HG02678 (cell line): ENCODE data around the gene RING1.
A peak's percentile ranks its signal among the peaks of the same experiment; 100 is the strongest.

Experiments
- ATAC-seq: cut with Tn5 transposase; IDR thresholded peaks from one replicate; pipeline ENCODE4 v1.9.1; 2021; ENCODE audit warnings: mild to moderate bottlenecking, moderate library complexity; ENCODE audit not compliant: unreplicated experiment

Gene RING1

GRCh38 chr6:33237741-33238140, 29.4 kb downstream of the RING1 start:
- ATAC-seq = no peak

DNA sequence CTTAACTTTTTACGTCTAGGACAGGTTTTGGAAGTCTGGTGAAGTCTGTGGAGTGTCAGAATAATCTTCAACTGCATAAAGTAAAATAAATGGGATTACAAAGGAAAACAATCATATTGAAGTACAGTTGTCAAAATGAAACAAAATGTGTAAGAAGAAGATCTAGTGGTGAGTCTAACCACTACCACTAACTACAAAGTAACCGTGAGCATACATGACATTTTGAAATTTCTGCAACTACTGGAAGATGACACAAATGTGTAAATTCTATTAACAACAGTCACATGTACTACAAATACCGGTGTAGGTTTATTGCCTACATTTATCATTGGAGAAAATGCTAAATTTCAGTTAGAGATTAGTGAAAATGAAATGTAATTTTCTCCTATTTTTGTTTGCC, 33.7 kb downstream of the RING1 start:
- ATAC-seq = no peak

GRCh38 chr6:33243476-33243875, 35.2 kb downstream of the RING1 start:
- no peak for ATAC-seq

- peak; percentile 36 for ATAC-seq
Observed at GRCh38 chr6:33247977-33248642, 39.8 kb downstream of the RING1 start.

- ATAC-seq = no peak
Observed at GRCh38 chr6:33248643-33248931, 40.3 kb downstream of the RING1 start.

GRCh38 chr6:33248932-33249731, 40.8 kb downstream of the RING1 start:
- peak; percentile 89 for ATAC-seq

DNA sequence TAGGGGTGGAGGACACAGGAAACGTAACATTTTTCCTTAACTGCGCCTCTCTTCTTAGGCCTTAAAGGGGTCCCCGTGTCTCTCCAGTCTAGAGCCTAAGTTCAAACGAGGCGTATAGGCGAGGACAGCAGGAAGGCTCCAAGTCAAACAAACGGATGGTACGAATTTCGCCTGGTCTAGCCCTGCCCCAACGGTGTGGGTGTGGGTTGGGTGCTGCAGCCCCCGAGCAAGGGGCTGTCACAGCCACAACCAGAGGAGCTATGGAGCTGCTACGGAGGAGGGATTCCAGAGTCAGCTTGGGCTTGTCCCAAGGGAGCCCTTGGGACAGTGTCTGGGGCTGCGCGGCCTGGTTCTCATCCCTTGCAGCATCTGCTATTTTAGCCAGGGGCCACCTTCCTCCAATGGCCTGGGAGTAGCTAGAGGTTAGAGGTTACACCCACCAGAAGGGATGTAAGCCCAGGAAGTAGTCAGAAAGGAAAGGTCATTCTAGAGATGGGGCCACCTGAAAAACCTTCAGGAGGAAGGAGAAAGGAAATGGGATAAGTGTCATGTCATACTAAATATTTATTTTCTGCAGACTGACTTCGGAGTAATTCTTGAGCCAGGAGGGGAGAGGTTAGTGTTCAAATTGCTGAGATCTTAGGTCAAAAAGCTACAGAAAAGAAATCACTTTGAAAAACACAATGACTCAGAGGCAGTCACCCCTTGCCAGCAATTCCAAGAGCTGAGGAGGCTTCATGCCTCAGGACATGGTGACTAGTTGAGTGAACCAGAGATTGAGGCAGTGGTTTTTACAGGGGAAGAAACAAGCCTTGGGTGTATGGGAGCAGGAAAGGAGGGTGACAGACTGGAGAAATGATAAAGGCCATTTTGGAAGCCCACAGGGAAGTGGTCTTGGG, 41.7 kb downstream of the RING1 start:
- ATAC-seq = no peak

DNA sequence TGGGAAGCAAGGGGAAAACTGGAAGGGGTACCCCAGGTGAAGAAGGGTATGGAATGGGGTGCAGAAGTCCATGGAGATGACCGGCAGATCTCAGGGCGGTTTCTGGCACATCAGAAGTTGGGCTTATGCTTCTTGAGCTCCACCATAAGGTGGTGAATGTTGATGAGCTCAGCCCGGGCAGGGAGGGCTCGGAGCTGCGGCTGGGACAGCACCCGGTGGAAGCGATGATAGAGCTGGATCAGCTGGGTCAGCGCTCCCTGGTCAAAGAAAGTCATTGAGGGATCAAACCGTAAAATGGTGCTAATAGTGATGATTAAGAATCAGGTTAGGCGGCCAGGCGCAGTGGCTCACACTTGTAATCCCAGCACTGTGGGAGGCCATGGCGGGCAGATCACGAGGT, 42.4 kb downstream of the RING1 start:
- ATAC-seq = no peak

DNA sequence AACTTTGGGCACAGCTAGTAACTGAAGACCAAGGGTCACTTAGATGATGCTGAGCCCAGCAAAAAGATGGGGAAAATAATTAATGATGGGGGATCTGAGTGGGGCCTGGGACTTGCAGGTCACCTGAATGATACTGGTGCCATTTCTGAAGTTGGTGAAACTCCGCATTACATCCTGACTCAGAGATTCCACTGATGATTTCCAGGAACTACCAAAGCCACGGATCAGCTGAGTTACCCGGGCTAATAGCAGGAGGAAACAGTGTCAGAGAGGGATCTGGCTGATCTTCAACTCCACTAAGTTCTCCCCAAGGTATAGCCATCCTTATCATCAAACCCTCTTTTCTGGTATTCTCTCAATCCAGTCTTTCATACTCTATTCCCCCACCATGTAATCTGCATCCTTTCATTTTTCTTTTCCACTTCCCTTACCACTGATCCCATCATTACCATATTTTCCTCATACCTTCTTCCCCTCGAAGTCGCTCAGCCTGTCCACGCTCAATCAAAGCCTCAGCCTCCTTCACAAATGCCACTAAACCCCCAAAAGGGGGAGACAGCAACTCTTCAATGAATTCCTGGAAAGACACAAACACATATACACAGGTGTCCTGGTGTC, 43.2 kb downstream of the RING1 start:
- no peak for ATAC-seq

DNA sequence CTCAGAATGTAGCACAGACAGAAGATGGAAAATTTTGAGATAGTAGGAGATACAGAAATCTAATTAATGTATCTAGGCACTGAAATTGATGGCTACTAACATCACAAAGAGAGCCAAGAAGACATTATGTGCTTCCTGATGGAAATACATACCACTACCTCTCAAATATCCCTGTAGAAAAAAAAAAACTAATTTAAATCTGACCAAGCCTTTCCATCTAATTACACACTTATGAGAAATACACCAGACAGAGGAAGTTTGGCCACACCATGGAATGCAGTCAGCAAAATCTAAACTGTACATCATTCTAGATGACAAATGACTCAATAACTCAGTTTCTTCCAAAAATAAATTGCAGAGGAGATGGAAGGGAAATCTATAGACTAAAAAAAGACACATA, 44.5 kb downstream of the RING1 start:
- ATAC-seq = no peak

- no peak for ATAC-seq
Observed at GRCh38 chr6:33254591-33254990, 46.3 kb downstream of the RING1 start.

- no peak for ATAC-seq
Observed at GRCh38 chr6:33259032-33259431, 50.7 kb downstream of the RING1 start.
